GM19438 (cell line): Measurements from ENCODE around the gene AGAP4.
"Not testable (repeated sequence)": the region's sequence is repeated elsewhere in the genome, so short reads cannot be mapped to it uniquely, and the experiment has no call there.

ENCODE experiments used
- ATAC-seq: cut with Tn5 transposase; IDR thresholded peaks from one replicate; pipeline ENCODE4 v1.9.1; 2021; ENCODE audit warnings: low read depth; ENCODE audit not compliant: unreplicated experiment

AGAP4 gene

GRCh38 chr10:45794761-45795160 lies 52.5 kb downstream of the AGAP4 start:
- not testable (repeated sequence) for ATAC-seq

DNA sequence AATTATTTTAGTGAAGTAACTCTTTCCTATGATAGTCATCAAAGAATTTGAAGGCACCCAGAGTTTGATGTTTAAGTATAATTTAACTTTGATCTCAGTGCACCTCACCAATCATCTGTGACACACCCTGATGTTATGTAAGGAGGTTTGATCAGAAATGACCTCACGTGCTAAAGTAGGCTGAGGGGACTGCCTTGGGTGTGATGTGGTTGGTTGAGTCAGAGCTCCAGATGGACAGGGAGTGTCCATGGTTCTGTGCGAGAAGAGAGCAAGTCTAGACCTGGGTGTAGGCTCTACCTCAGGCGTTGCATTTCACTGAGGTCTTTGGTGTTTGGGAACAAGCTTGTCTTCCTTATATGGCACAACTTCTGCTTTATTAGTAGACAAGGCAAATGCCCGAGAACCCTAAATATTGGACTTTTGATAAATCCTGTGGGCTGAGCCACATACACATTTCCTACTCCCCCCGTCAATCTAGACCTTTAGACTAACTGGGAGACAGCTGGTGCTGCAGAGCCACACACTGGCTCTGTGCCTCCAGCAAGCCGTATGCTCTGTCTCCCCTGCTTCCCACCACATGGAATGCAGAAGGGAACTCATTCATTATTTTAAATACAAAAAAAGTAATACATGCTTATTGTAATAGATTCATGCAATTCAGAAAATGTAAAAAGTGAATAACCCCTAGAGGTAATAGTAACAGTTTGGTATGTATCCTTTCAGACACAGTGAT lies 56.4 kb downstream of the AGAP4 start:
- not testable (repeated sequence) for ATAC-seq

GRCh38 chr10:45789991-45790390 lies 57.3 kb downstream of the AGAP4 start:
- ATAC-seq: not testable (repeated sequence)

GRCh38 chr10:45787212-45787741 lies 60.0 kb downstream of the AGAP4 start:
- not testable (repeated sequence) for ATAC-seq

GRCh38 chr10:45786217-45786616 lies 61.1 kb downstream of the AGAP4 start:
- not testable (repeated sequence) for ATAC-seq
